ENCODE data around the gene YAP1. TPM values are rescaled to one million over a fixed set of nuclear protein-coding genes. Genes with fewer than 3 reads are reported as not detected.

YAP1 gene
- total RNA-seq, 1 donor from 2014 or later = 129 TPM

- no peaks in the 10 kb centered on the region for H3K27me3 Mint-ChIP-seq (ENCODE audit: low read depth, unreplicated experiment)
- peak overlapping the region; percentile 21 for H3K27ac Mint-ChIP-seq (ENCODE audit: unreplicated experiment)
- Histone ChIP-seq H3K9me3 (ENCODE audit: insufficient read depth, low read depth, low read length) (no peaks in the 10 kb centered on the region), H2AFZ (ENCODE audit: low read depth, low read length) (no peak overlapping the region), H4K20me1 (ENCODE audit: insufficient read depth, low read length) (peaks cover 37% of the 10 kb centered on the region), H3K4me1 (ENCODE audit: insufficient read depth, low read length) (peaks cover 65% of the 10 kb centered on the region), H3K4me3 (ENCODE audit: insufficient read depth, low read depth, low read length) (no peak overlapping the region), H3K4me2 (ENCODE audit: low read length) (peak overlapping the region; percentile 70), H3K9ac (ENCODE audit: low read length) (no peak overlapping the region), H3K36me3 (ENCODE audit: insufficient read depth, low read length) (peaks cover 11% of the 10 kb centered on the region), H3K27me3 (ENCODE audit: insufficient read depth, low read length) (no peaks in the 10 kb centered on the region), H3K27ac (ENCODE audit: low read depth, low read length) (peak overlapping the region; percentile 18), H3K79me2 (ENCODE audit: insufficient read depth, low read length) (peaks cover 100% of the 10 kb centered on the region)
- no peaks in the 10 kb centered on the region for H3K9me3 Mint-ChIP-seq (ENCODE audit: unreplicated experiment)
- DNase-seq (ENCODE audit: low read depth) (peak; percentile 43), FAIRE-seq (no peak)
- H3K4me1 Mint-ChIP-seq (ENCODE audit: low read depth, unreplicated experiment) = peaks cover 49% of the 10 kb centered on the region
- TF ChIP-seq EZH2 (IDR thresholded peaks at IDR 0.05; ENCODE audit: insufficient read depth, low read length) (no peak), CTCF (IDR thresholded peaks at IDR 0.05; ENCODE audit: insufficient read depth, low read depth, low read length) (no peak)
- peak overlapping the region; percentile 58 for H3K4me3 Mint-ChIP-seq (ENCODE audit: unreplicated experiment)
- peaks cover 1% of the 10 kb centered on the region for H3K36me3 Mint-ChIP-seq (ENCODE audit: low read depth, unreplicated experiment)
These were observed 6.4 kb downstream of the YAP1 start for GRCh38 chr11:102116453-102117205.

- H3K27ac Mint-ChIP-seq (ENCODE audit: unreplicated experiment) = no peak overlapping the region
These were observed 7.3 kb downstream of the YAP1 start for GRCh38 chr11:102117472-102118113.

More at GRCh38 chr11:102117472-102118113, 7.3 kb downstream of the YAP1 start:
- peak; percentile 67 for FAIRE-seq
- H2AFZ ChIP-seq (ENCODE audit: low read depth, low read length) = no peak overlapping the region
- H3K9ac ChIP-seq (ENCODE audit: low read length) = no peak overlapping the region
- Mint-ChIP-seq H3K4me3 (ENCODE audit: unreplicated experiment) (no peak overlapping the region), H3K9me3 (ENCODE audit: unreplicated experiment) (no peaks in the 10 kb centered on the region), H3K27me3 (ENCODE audit: low read depth, unreplicated experiment) (no peaks in the 10 kb centered on the region), H3K4me1 (ENCODE audit: low read depth, unreplicated experiment) (peaks cover 49% of the 10 kb centered on the region), H3K36me3 (ENCODE audit: low read depth, unreplicated experiment) (peaks cover 1% of the 10 kb centered on the region)
- H3K4me1 ChIP-seq (ENCODE audit: insufficient read depth, low read length) = peaks cover 65% of the 10 kb centered on the region
- DNase-seq (ENCODE audit: low read depth) = peak; percentile 29
- TF ChIP-seq EZH2 (IDR thresholded peaks at IDR 0.05; ENCODE audit: insufficient read depth, low read length) = no peak
- TF ChIP-seq CTCF (IDR thresholded peaks at IDR 0.05; ENCODE audit: insufficient read depth, low read depth, low read length) = no peak
- peaks cover 100% of the 10 kb centered on the region for H3K79me2 ChIP-seq (ENCODE audit: insufficient read depth, low read length)
- H3K27me3 ChIP-seq (ENCODE audit: insufficient read depth, low read length) = no peaks in the 10 kb centered on the region
- no peaks in the 10 kb centered on the region for H3K9me3 ChIP-seq (ENCODE audit: insufficient read depth, low read depth, low read length)
- H3K4me3 ChIP-seq (ENCODE audit: insufficient read depth, low read depth, low read length) = peak overlapping the region; percentile 12
- H3K27ac ChIP-seq (ENCODE audit: low read depth, low read length) = peak overlapping the region; percentile 29
- peak overlapping the region; percentile 70 for H3K4me2 ChIP-seq (ENCODE audit: low read length)
- peaks cover 43% of the 10 kb centered on the region for H4K20me1 ChIP-seq (ENCODE audit: insufficient read depth, low read length)
- H3K36me3 ChIP-seq (ENCODE audit: insufficient read depth, low read length) = peaks cover 11% of the 10 kb centered on the region
